MM.1S (cell line): ENCODE results near the gene MFSD11.

ENCODE experiments used
- DNase-seq: peaks from one replicate; pipeline ENCODE4 v3.0.0-alpha.2; 2015
- H2AFZ ChIP-seq: fragments of 300-600 bp; sonication (generic); 2 replicates; pipeline ENCODE4 v1.6.0; 2016; ENCODE audit warnings: antibody characterized with exemption, low read length
- H3F3A ChIP-seq: fragments of 300-600 bp; sonication (generic); 2 replicates; pipeline ENCODE4 v1.6.1; 2016; ENCODE audit warnings: mild to moderate bottlenecking, antibody characterized with exemption, low read length, moderate library complexity, mixed read lengths; ENCODE audit not compliant: insufficient read depth
- H3K27ac ChIP-seq: fragments of 300-600 bp; sonication (generic); 2 replicates; pipeline ENCODE4 v1.5.1; 2016; ENCODE audit warnings: mild to moderate bottlenecking, low read length
- H3K27me3 ChIP-seq: fragments of 300-600 bp; sonication (generic); replicated peaks from 2 replicates; pipeline ENCODE4 v1.6.0; 2016; ENCODE audit warnings: low read length; ENCODE audit not compliant: insufficient read depth
- H3K36me3 ChIP-seq: fragments of 300-600 bp; sonication (generic); replicated peaks from 2 replicates; pipeline ENCODE4 v1.6.1; 2016; ENCODE audit warnings: mild to moderate bottlenecking, low read length, mixed read lengths; ENCODE audit not compliant: insufficient read depth
- H3K4me1 ChIP-seq: fragments of 300-600 bp; sonication (generic); 2 replicates; pipeline ENCODE4 v1.6.1; 2016; ENCODE audit warnings: low read length, mixed read lengths
- H3K4me2 ChIP-seq: fragments of 300-600 bp; sonication (generic); 2 replicates; pipeline ENCODE4 v1.6.0; 2016; ENCODE audit warnings: low read depth, low read length
- H3K4me3 ChIP-seq: fragments of 300-600 bp; sonication (generic); 2 replicates; pipeline ENCODE4 v1.5.1; 2016; ENCODE audit warnings: low read length, mixed read lengths
- H3K79me2 ChIP-seq: fragments of 300-600 bp; sonication (generic); 2 replicates; pipeline ENCODE4 v1.6.1; 2016; ENCODE audit warnings: mixed run types, low read length, mixed read lengths
- H3K9ac ChIP-seq: fragments of 300-600 bp; sonication (generic); 2 replicates; pipeline ENCODE4 v1.6.1; 2016; ENCODE audit warnings: low read length, mixed read lengths
- H3K9me2 ChIP-seq: fragments of 300-600 bp; sonication (generic); replicated peaks from 2 replicates; pipeline ENCODE4 v1.6.1; 2016; ENCODE audit warnings: mild to moderate bottlenecking, low read length, mixed read lengths; ENCODE audit not compliant: insufficient read depth
- H3K9me3 ChIP-seq: fragments of 300-600 bp; sonication (generic); replicated peaks from 2 replicates; pipeline ENCODE4 v1.6.1; 2016; ENCODE audit warnings: mild to moderate bottlenecking, low read length, mixed read lengths; ENCODE audit not compliant: insufficient read depth
- H4K20me1 ChIP-seq: fragments of 300-600 bp; sonication (generic); 2 replicates; pipeline ENCODE4 v1.6.1; 2016; ENCODE audit warnings: mild to moderate bottlenecking, low read length, moderate library complexity, mixed read lengths; ENCODE audit not compliant: insufficient read depth
- EZH2 ChIP-seq: fragments of 300-600 bp; sonication (generic); optimal IDR thresholded peaks from 2 replicates; pipeline ENCODE3; 2017; ENCODE audit warnings: low read depth, mild to moderate bottlenecking, antibody characterized with exemption, low read length, mixed read lengths
- EZH2phosphoT487 ChIP-seq: fragments of 300-600 bp; sonication (generic); IDR thresholded peaks from 2 replicates; pipeline ENCODE4 v1.6.1; 2018; ENCODE audit warnings: antibody characterized with exemption, low read length
- TF ChIP-seq, protein P1 (sequence below): fragments of 300-600 bp; sonication (generic); IDR thresholded peaks from 2 replicates; pipeline ENCODE4 v1.5.1; 2016; ENCODE audit warnings: antibody characterized with exemption, low read length, mixed read lengths

Gene MFSD11

DNA sequence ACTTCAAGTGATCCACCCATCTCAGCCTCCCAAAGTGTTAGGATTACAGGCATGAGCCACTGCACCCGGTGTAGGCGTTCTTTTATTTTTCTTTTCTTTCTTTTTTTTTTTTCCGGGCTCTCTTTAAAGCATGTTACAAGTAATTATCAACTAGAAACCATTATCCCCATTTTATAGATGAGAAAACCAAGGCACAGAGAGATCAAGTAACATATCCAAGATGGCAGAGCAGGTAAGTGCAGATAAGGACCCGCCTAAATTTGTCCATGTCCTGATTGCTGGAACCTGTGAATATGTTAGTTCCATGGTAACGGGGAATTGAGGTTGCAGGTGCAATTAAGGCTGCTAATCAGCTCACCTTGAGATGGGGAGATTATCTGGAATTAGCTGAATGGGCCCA lies 54.4 kb downstream of the MFSD11 start:
- no peak for DNase-seq
- no peaks in the 10 kb centered on the region for H3K36me3 ChIP-seq
- peak overlapping the region; percentile 78; the same call in 1 of the 2 replicates for H3K4me2 ChIP-seq
- no peak overlapping the region for H3K4me3 ChIP-seq
- no peaks in the 10 kb centered on the region for H3K9me2 ChIP-seq
- no peaks in the 10 kb centered on the region for H4K20me1 ChIP-seq
- TF ChIP-seq, protein P1, sequence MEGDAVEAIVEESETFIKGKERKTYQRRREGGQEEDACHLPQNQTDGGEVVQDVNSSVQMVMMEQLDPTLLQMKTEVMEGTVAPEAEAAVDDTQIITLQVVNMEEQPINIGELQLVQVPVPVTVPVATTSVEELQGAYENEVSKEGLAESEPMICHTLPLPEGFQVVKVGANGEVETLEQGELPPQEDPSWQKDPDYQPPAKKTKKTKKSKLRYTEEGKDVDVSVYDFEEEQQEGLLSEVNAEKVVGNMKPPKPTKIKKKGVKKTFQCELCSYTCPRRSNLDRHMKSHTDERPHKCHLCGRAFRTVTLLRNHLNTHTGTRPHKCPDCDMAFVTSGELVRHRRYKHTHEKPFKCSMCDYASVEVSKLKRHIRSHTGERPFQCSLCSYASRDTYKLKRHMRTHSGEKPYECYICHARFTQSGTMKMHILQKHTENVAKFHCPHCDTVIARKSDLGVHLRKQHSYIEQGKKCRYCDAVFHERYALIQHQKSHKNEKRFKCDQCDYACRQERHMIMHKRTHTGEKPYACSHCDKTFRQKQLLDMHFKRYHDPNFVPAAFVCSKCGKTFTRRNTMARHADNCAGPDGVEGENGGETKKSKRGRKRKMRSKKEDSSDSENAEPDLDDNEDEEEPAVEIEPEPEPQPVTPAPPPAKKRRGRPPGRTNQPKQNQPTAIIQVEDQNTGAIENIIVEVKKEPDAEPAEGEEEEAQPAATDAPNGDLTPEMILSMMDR = no peak
- TF ChIP-seq EZH2 (no peak), EZH2phosphoT487 (no peak)
- H3K27me3 ChIP-seq = no peaks in the 10 kb centered on the region
- H2AFZ ChIP-seq = no peak overlapping the region
- peaks cover 34% of the 10 kb centered on the region for H3F3A ChIP-seq
- H3K9me3 ChIP-seq = no peaks in the 10 kb centered on the region
- H3K9ac ChIP-seq = no peak overlapping the region; the same call in 1 of the 2 replicates
- no peaks in the 10 kb centered on the region for H3K79me2 ChIP-seq
- peak overlapping the region; percentile 98; the same call in 1 of the 2 replicates for H3K27ac ChIP-seq
- peaks cover 31% of the 10 kb centered on the region for H3K4me1 ChIP-seq

DNA sequence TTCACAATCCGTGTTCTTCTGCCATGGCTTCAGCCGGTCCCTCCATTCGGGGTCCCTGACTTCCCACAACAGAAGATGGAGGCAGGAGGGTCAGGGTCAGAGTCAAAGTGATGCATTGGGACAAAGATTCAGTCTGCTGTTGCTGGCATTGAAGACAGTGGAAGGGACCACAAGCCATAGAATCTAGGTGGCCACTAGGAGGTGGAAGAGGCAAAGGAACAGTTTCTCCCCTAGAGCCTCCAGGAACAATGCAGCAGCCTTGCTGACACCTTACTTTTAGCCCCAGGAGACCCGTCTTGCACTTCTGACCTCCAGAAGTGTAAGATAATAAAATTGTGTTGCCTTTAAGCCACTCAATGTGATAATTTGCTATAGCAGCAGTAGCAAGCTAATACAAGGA lies 55.9 kb downstream of the MFSD11 start:
- H3K27ac ChIP-seq = no peak overlapping the region
- peaks cover 25% of the 10 kb centered on the region for H3F3A ChIP-seq
- H3K4me1 ChIP-seq = peaks cover 19% of the 10 kb centered on the region
- no peaks in the 10 kb centered on the region for H3K27me3 ChIP-seq
- H3K4me2 ChIP-seq = no peak overlapping the region
- no peaks in the 10 kb centered on the region for H3K36me3 ChIP-seq
- DNase-seq = peak; percentile 67
- H4K20me1 ChIP-seq = no peaks in the 10 kb centered on the region
- no peak overlapping the region for H3K4me3 ChIP-seq
- no peaks in the 10 kb centered on the region for H3K9me3 ChIP-seq
- no peaks in the 10 kb centered on the region for H3K9me2 ChIP-seq
- H2AFZ ChIP-seq = no peak overlapping the region
- H3K9ac ChIP-seq = no peak overlapping the region
- TF ChIP-seq EZH2phosphoT487 (no peak), EZH2 (no peak)
- TF ChIP-seq, protein P1 = peak; percentile 43
- H3K79me2 ChIP-seq = no peaks in the 10 kb centered on the region

DNA sequence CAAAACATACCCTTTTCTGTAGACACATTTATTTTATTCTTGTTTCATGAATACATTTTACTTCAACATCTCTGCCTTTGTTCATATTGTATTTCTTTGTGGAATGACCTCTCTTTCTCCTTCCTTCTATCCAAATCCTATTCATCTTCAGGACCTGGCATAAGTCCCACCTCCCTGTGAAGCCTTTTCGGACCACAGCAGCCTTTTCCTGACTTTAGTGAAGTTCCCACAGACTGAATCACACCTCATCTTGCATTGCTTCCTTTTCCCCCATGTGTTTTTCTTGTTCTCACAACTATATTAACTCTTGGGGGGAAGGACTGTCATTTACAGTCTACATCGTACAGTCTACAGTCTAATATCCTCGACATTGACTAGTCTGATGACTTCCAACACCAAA lies 58.2 kb downstream of the MFSD11 start:
- no peak overlapping the region for H3K4me2 ChIP-seq
- H3K9me2 ChIP-seq = no peaks in the 10 kb centered on the region
- H3K36me3 ChIP-seq = no peaks in the 10 kb centered on the region
- DNase-seq = no peak
- H3K4me1 ChIP-seq = 0 out of 2 replicates have a peak, but pooled peaks cover 5% of the 10 kb centered on the region
- TF ChIP-seq EZH2 (no peak), EZH2phosphoT487 (no peak)
- TF ChIP-seq, protein P1 = no peak
- H3F3A ChIP-seq = peaks cover 8% of the 10 kb centered on the region
- no peak overlapping the region for H3K4me3 ChIP-seq
- H3K9ac ChIP-seq = no peak overlapping the region
- H3K27ac ChIP-seq = no peak overlapping the region
- H3K9me3 ChIP-seq = no peaks in the 10 kb centered on the region
- H2AFZ ChIP-seq = no peak overlapping the region
- H3K27me3 ChIP-seq = no peaks in the 10 kb centered on the region
- H4K20me1 ChIP-seq = no peaks in the 10 kb centered on the region
- no peaks in the 10 kb centered on the region for H3K79me2 ChIP-seq
